Gastroesophageal sphincter (tissue), 4 donors: ENCODE measurements around the gene PACSIN3. TPM values are rescaled to one million over a fixed set of nuclear protein-coding genes. Genes with fewer than 3 reads are reported as not detected.

Source experiments
- ATAC-seq: fragments of 150-250 bp; one replicate; pipeline ENCODE4 v1.9.1; 2016; ENCODE audit warnings: mild to moderate bottlenecking, moderate library complexity
- H3K27ac ChIP-seq, 4 donors: fragments of 200-600 bp; sonication (generic) in 3 of 4; 1 replicate in 3 of 4; 2 replicates in 1 of 4; pipeline ENCODE4 v1.5.1; 2016 to 2019
- H3K27me3 ChIP-seq: fragments of 200-600 bp; sonication (generic); one replicate; pipeline ENCODE4 v1.5.1; 2019
- H3K36me3 ChIP-seq, 2 donors: fragments of 200-600 bp; sonication (generic); one replicate each; pipeline ENCODE4 v1.5.1; 2019; ENCODE audit warnings: control low read depth in 1 of 2
- H3K4me1 ChIP-seq, 3 donors: fragments of 200-600 bp; sonication (generic); 1 replicate in 2 of 3; 2 replicates in 1 of 3; pipeline ENCODE4 v1.5.1; 2016 to 2019; ENCODE audit warnings: control low read depth in 2 of 3
- H3K4me3 ChIP-seq, 2 donors: fragments of 200-600 bp; sonication (generic); one replicate each; pipeline ENCODE4 v1.5.1; 2019; ENCODE audit warnings: mild to moderate bottlenecking in 1 of 2, moderate library complexity in 1 of 2
- H3K9me3 ChIP-seq, 3 donors: fragments of 200-600 bp; sonication (generic); one replicate each; pipeline ENCODE4 v1.5.1; 2017 to 2019; ENCODE audit warnings: control low read depth in 2 of 3
- CTCF ChIP-seq, 4 experiments: fragments of 200-600 bp in 2 of 4; fragments of 450-650 bp in 2 of 4; sonication (generic) in 1 of 4; IDR thresholded peaks; one replicate each; pipeline ENCODE4 v1.5.1; 2017 to 2019; ENCODE audit warnings: antibody characterized with exemption in 4 of 4, mild to moderate bottlenecking in 2 of 4, moderate library complexity in 2 of 4
- EP300 ChIP-seq: sonication (generic); formaldehyde crosslinking; IDR thresholded peaks from one replicate; pipeline ENCODE4 v1.6.1; 2017; ENCODE audit warnings: antibody characterized with exemption, mild to moderate bottlenecking
- POLR2A ChIP-seq, 2 donors: fragments of 450-650 bp; IDR thresholded peaks; one replicate each; pipeline ENCODE4 v1.6.1; 2017; ENCODE audit warnings: antibody characterized with exemption in 2 of 2, mild to moderate bottlenecking in 2 of 2, moderate library complexity in 1 of 2
- POLR2AphosphoS5 ChIP-seq: sonication (generic); formaldehyde crosslinking; IDR thresholded peaks from one replicate; pipeline ENCODE4 v1.6.1; 2017; ENCODE audit warnings: antibody characterized with exemption
- WGBS, 2 donors: methylation state at CpG; one replicate each; pipeline ENCODE4 v1.1.5; 2018; ENCODE audit warnings: low coverage in 1 of 2; 5-methylcytosine and 5-hydroxymethylcytosine counted together
- total RNA-seq, 4 donors: library from RNA; depleted of rRNA; stranded (reverse); fragments of >200 nt; gene quantifications; one replicate each; pipeline ENCODE4 v1.1.0, GENCODE V29; 2016

PACSIN3 gene
- total RNA-seq, 4 donors from 2014 or later, result 61.3 to 74.9 (median 65.3) TPM

DNA sequence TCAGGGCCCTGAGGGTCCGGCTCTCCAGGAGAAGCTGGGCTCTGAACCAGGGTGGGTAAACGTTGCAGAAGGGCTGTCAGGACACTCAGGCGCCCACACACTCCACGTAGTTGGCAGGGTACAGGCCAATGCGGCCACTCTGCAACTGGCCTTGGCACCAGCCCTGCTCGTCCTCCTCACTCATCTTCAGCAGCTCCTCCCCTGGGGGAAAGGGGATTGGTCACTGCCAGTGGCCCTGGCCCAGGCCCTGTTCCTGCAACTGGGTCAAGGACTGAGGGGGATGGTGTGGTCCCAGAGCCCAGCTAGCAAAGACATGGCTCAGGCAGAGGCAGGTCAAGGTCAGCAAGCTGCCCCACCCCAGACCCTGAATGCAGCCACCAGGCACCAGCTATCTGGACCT lies 8.4 kb downstream of the PACSIN3 start:
- TF ChIP-seq EP300, result no peak
- Histone ChIP-seq H3K27me3 (no peaks in the 10 kb centered on the region), H3K4me3 (peak overlapping the region in 1 of 2 donors; percentile 84), H3K9me3 (no peaks in the 10 kb centered on the region), H3K27ac (peak overlapping the region; percentile 88 to 99 (median 97)), H3K36me3 (peaks cover 0 to 65% of the 10 kb centered on the region in 2 donors), H3K4me1 (peaks cover 3 to 55% (median 19%) of the 10 kb centered on the region in 3 donors)
- no peak for ATAC-seq
- WGBS, 2 donors, result no CpG with 5 or more reads among the region's 6 CpGs

DNA sequence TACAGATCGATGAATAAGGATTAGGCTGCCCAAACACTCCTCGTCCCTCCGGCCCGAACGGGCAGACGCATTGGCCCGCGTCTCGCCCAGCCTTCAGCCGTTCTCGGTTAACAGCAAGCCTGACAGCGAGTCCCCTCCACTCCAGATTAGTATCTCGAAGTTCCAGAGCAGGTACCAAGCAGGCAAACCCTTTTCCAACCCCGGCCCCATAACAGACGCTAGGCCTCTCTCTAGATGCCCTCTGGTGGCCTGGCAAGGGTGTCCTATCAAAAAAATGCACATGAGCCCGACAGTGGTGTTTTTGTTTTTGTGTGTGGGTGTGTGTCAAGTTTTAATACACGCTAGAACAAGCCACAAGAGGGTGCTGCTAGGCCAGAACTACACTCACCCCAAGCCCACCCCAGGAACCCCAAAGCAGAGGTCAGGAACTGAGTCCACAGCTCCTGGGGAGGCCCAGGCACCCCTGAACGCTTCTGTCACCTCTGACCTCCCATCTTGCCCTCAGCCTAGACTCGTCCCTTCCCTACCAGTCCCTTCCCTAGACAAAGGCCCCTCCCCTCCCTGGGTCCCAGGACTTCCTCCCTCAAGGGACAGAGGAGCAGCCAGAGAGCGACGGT lies 8.9 kb downstream of the PACSIN3 start:
- ATAC-seq, result peak; percentile 55
- WGBS, 2 donors, result 0% methylated on average over 1 to 5 of the region's 21 CpGs
- Histone ChIP-seq H3K4me1 (peaks cover 3 to 55% (median 19%) of the 10 kb centered on the region in 3 donors), H3K27ac (peak overlapping the region; percentile 88 to 99 (median 97)), H3K27me3 (no peaks in the 10 kb centered on the region), H3K9me3 (no peaks in the 10 kb centered on the region), H3K4me3 (peak overlapping the region; percentile 34 to 84), H3K36me3 (peaks cover 0 to 65% of the 10 kb centered on the region in 2 donors)
- peak; percentile 39 for TF ChIP-seq POLR2AphosphoS5
- TF ChIP-seq POLR2A (IDR thresholded peaks at IDR 0.05), result no peak
- TF ChIP-seq CTCF (IDR thresholded peaks at IDR 0.05), result peak in 3 of 4 experiments; percentile 72 to 81 (median 72)

DNA sequence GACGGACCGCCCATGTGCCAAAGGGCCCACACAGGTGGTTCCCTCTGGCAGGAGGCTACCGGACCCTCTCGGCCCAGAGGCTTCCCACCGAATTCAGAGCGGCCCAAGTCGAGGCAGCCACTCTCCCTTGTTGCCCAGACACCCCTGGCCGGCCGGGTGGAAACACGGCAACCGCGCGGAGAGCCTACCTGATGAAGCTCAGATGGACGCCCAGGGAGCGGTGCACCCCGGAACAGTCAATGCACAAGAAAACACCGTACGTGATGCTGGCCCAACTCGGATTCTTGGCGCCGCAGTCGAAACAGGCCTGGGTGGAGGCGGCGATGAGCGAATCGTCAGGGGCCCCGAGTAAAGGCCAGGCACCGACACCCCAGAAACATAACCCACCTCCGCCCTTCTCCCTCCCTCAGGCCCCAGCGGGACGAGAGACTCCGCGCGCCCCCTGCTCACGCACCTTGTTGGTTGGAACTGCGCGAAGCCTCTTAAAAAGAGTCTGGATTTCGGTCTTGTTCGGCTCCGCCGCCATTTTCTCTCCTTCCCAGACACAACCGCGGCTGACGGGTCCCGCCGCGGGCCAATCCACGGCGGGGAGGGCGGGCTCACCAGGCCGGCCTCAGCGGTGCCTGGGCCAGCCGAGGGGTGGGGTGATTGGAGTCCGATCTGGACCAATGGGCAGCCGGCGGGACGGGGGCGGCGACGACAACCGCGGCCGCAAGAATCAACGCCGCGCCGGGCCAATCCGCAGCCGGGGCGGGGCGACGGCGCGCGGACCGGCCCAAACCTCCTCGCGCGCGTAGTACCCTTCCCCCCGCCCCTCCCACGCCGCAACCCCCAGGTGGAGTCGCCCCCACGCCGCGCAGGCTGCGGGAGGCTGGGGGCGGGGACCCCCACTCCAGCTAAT lies 9.7 kb downstream of the PACSIN3 start, which contains the start of gene ARFGAP2:
Gene ARFGAP2, minus strand, starts transcription at position 552 of the 901 bp plus-strand sequence. Its CDS starts 26 bp downstream, at position 526.
- Histone ChIP-seq H3K27me3 (no peaks in the 10 kb centered on the region), H3K36me3 (peaks cover 0 to 66% of the 10 kb centered on the region in 2 donors)
- WGBS, 2 donors, result 0% methylated on average over 11 of the region's 89 CpGs; no CpG with 5 or more reads in 1 of the 2 donors

DNA sequence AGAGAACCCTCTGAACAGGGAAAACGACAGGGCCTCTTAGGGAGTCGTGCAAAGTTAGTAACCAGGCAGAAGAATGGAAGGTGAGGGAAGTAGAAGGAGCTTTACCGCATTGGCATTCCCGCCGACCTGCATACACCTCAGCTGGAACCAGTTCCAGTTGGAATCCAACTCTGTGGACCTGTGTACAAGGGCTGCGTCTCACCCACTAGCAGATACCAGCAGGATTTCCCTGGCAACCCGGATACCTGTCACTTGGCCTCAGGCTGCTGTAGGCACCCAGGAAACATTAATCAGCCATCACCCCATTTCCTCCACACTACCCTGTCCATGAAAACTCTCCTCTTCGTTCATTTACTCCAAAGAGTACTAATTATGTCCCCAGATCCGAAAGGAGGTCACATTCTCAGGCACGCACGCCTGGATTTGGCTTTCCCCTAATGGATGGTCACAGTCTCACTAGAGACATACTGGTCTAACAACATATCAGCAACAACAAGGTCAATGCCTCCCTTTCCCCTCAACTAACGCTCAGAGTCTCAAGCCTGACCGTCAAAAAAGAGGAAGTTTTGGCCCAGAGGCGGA lies 10.4 kb downstream of the PACSIN3 start:
- Histone ChIP-seq H3K27ac (peak overlapping the region; percentile 68 to 99 (median 97)), H3K36me3 (peaks cover 0 to 72% of the 10 kb centered on the region in 2 donors)

More for the DNA sequence above, 9.7 kb downstream of the PACSIN3 start, which contains the start of gene ARFGAP2:
- peak within 1 kb of the TSS; percentile 84 to 85 for H3K4me3 ChIP-seq
- ATAC-seq, result peak; percentile 98
- no peaks in the 10 kb centered on the region for H3K9me3 ChIP-seq
- TF ChIP-seq POLR2AphosphoS5, result peak; percentile 82
- peak; percentile 4 to 56 for TF ChIP-seq POLR2A (IDR thresholded peaks at IDR 0.05)
- no peak for TF ChIP-seq EP300
- H3K27ac ChIP-seq, result peak within 1 kb of the TSS; percentile 88 to 99 (median 97)
- peaks cover 3 to 60% (median 19%) of the 10 kb centered on the region in 3 donors for H3K4me1 ChIP-seq

More for the DNA sequence above, 10.4 kb downstream of the PACSIN3 start:
- 28 to 31% methylated on average over 9 to 11 of the region's 14 CpGs for WGBS, 2 donors
- ATAC-seq, result no peak
- no peaks in the 10 kb centered on the region for H3K9me3 ChIP-seq
- H3K27me3 ChIP-seq, result no peaks in the 10 kb centered on the region
- no peak for TF ChIP-seq EP300
- TF ChIP-seq POLR2A (IDR thresholded peaks at IDR 0.05), result no peak
- TF ChIP-seq POLR2AphosphoS5, result no peak
- TF ChIP-seq CTCF (IDR thresholded peaks at IDR 0.05), result no peak
- peaks cover 3 to 68% (median 19%) of the 10 kb centered on the region in 3 donors for H3K4me1 ChIP-seq
- peak overlapping the region; percentile 84 to 85 for H3K4me3 ChIP-seq
